CD4-positive, CD25-positive, alpha-beta regulatory T cell (primary cell): ENCODE measurements around the gene CEMIP2. TPM values are rescaled to one million over a fixed set of nuclear protein-coding genes. Genes with fewer than 3 reads are reported as not detected.

ENCODE experiments used
- ATAC-seq, 2 donors: fragments of 150-1000 bp; cut with Tn5 transposase; one replicate each; pipeline ENCODE4 v1.10.0; 2021; ENCODE audit warnings: low read depth in 2 of 2, moderate number of reproducible peaks in 2 of 2, moderate library complexity in 1 of 2
- DNase-seq, 3 donors: peaks; one replicate each; pipeline versions ENCODE4 v3.0.0 to v3.0.0-alpha.2; 2012 to 2022; ENCODE audit warnings: mixed read lengths in 1 of 3
- H3K27ac ChIP-seq: one replicate; pipeline ENCODE4 v1.7.0; 2013; ENCODE audit warnings: mild to moderate bottlenecking, low read length; ENCODE audit not compliant: insufficient read depth, poor library complexity, severe bottlenecking
- H3K27me3 ChIP-seq: one replicate; pipeline ENCODE4 v1.7.0; 2013; ENCODE audit warnings: low read length; ENCODE audit not compliant: control insufficient read depth, insufficient read depth
- H3K36me3 ChIP-seq: one replicate; pipeline ENCODE4 v1.7.0; 2013; ENCODE audit warnings: mild to moderate bottlenecking, low read length, moderate library complexity; ENCODE audit not compliant: control insufficient read depth, insufficient read depth
- H3K4me1 ChIP-seq: 2 replicates; pipeline ENCODE4 v1.7.0; 2013; ENCODE audit warnings: mild to moderate bottlenecking, low read length; ENCODE audit not compliant: insufficient read depth, control insufficient read depth, poor library complexity, severe bottlenecking
- H3K4me3 ChIP-seq: one replicate; pipeline ENCODE4 v1.7.0; 2013; ENCODE audit warnings: low read depth, mild to moderate bottlenecking, low read length, moderate library complexity
- H3K9me3 ChIP-seq, 2 experiments: 1 replicate in 1 of 2; 2 replicates in 1 of 2; pipeline ENCODE4 v1.7.0; 2013; ENCODE audit warnings: low read length in 2 of 2, mild to moderate bottlenecking in 1 of 2, moderate library complexity in 1 of 2; ENCODE audit not compliant: control insufficient read depth in 2 of 2
- H3K27ac Mint-ChIP-seq, 3 donors: one replicate each; pipeline ENCODE4 v1.8.0; 2020 to 2022; ENCODE audit warnings: mild to moderate bottlenecking in 3 of 3, mixed read lengths in 3 of 3, moderate library complexity in 2 of 3
- H3K27me3 Mint-ChIP-seq: one replicate; pipeline ENCODE4 v1.8.0; 2022; ENCODE audit warnings: mild to moderate bottlenecking, mixed read lengths
- H3K36me3 Mint-ChIP-seq: one replicate; pipeline ENCODE4 v1.8.0; 2020; ENCODE audit warnings: mixed read lengths
- H3K4me1 Mint-ChIP-seq, 4 donors: one replicate each; pipeline ENCODE4 v1.8.0; 2020 to 2022; ENCODE audit warnings: mixed read lengths in 4 of 4, mild to moderate bottlenecking in 1 of 4
- H3K4me3 Mint-ChIP-seq, 4 donors: one replicate each; pipeline ENCODE4 v1.8.0; 2020 to 2022; ENCODE audit warnings: mild to moderate bottlenecking in 4 of 4, mixed read lengths in 4 of 4, moderate library complexity in 3 of 4
- H3K9me3 Mint-ChIP-seq, 7 donors: one replicate each; pipeline ENCODE4 v1.8.0; 2020 to 2022; ENCODE audit warnings: mixed read lengths in 7 of 7, mild to moderate bottlenecking in 3 of 7, moderate library complexity in 2 of 7
- polyA plus RNA-seq, 4 donors: library from polyadenylated mRNA; unstranded; fragments of 300-500 nt; fragmentation: Illumina TruSeq; gene quantifications; one replicate each; pipeline ENCODE4 v1.2.3, GENCODE V29; 2021
- total RNA-seq: library from RNA; stranded (reverse); gene quantifications from one replicate; pipeline ENCODE4 v1.2.3, GENCODE V29; 2022

Gene CEMIP2
- total and polyA plus RNA-seq, 5 donors from 2014 or later: 25.8 to 407 (median 28.4) TPM

DNA sequence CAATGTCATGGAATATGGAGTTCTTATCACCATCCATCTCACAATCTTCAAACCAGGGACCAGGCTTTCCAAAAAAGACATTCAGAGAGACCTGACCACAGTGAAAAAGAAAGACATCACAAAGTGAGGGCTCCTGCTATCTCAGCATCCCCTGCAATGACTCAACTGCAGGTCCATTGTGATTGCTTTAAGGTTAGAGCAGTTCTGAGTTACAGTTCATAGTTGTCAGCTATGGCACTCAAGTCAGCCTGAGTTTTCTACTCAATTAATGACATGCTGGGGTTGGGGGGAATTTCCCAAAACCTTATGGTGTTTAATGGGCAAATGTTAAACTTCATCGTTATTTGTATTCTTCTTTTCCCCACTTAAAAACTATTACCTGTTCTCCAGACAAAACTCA is 58.9 kb downstream of the CEMIP2 start:
- H3K9me3 Mint-ChIP-seq: no peaks in the 10 kb centered on the region
- H3K4me3 Mint-ChIP-seq: no peak overlapping the region
- ATAC-seq (no peak), DNase-seq (no peak)
- no peak overlapping the region for H3K27ac ChIP-seq
- no peaks in the 10 kb centered on the region for H3K27me3 ChIP-seq
- peaks cover 20 to 31% (median 27%) of the 10 kb centered on the region in 4 donors for H3K4me1 Mint-ChIP-seq
- H3K27me3 Mint-ChIP-seq: no peaks in the 10 kb centered on the region
- H3K4me1 ChIP-seq: no peaks in the 10 kb centered on the region
- peaks cover 61% of the 10 kb centered on the region for H3K36me3 Mint-ChIP-seq
- H3K27ac Mint-ChIP-seq: no peak overlapping the region
- peaks cover 82% of the 10 kb centered on the region for H3K36me3 ChIP-seq
- no peaks in the 10 kb centered on the region for H3K9me3 ChIP-seq
- H3K4me3 ChIP-seq: no peak overlapping the region

DNA sequence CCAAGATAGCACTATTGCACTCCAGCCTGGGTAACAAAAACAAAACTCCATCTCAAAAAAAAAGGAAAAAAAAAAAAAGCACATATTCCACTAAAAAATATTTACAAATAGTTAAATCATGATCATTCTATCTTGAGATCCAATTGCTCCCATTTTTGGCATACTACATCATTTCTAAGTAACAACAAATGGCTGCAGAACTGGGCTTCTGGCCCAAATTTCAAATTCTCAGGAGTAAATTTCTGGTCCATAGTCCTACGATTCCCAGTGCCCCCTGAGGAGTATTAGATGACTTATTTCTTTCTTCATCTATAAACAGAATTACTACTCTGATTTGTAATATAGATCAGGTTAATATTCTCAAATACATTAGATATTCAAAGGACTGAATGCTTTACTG is 62.1 kb downstream of the CEMIP2 start:
- no peaks in the 10 kb centered on the region for H3K9me3 Mint-ChIP-seq
- Histone ChIP-seq H3K9me3 (no peaks in the 10 kb centered on the region), H3K36me3 (peaks cover 77% of the 10 kb centered on the region), H3K27me3 (no peaks in the 10 kb centered on the region), H3K4me3 (no peak overlapping the region), H3K27ac (no peak overlapping the region), H3K4me1 (no peaks in the 10 kb centered on the region)
- peak overlapping the region in 1 of 3 donors; percentile 20 for H3K27ac Mint-ChIP-seq
- H3K36me3 Mint-ChIP-seq: peaks cover 49% of the 10 kb centered on the region
- ATAC-seq: no peak
- peaks cover 17 to 33% (median 21%) of the 10 kb centered on the region in 4 donors for H3K4me1 Mint-ChIP-seq
- H3K27me3 Mint-ChIP-seq: no peaks in the 10 kb centered on the region
- H3K4me3 Mint-ChIP-seq: no peak overlapping the region
- no peak for DNase-seq

GRCh38 chr9:71704796-71705195 is 63.5 kb downstream of the CEMIP2 start:
- H3K27ac ChIP-seq: no peak overlapping the region
- DNase-seq: no peak
- no peaks in the 10 kb centered on the region for H3K9me3 ChIP-seq
- no peaks in the 10 kb centered on the region for H3K4me1 ChIP-seq
- H3K27me3 ChIP-seq: no peaks in the 10 kb centered on the region
- H3K27me3 Mint-ChIP-seq: no peaks in the 10 kb centered on the region
- H3K27ac Mint-ChIP-seq: peak overlapping the region in 2 of 3 donors; percentile 35 to 51
- H3K36me3 ChIP-seq: peaks cover 77% of the 10 kb centered on the region
- H3K4me1 Mint-ChIP-seq: peaks cover 6 to 22% (median 19%) of the 10 kb centered on the region in 4 donors
- ATAC-seq: no peak
- no peak overlapping the region for H3K4me3 Mint-ChIP-seq
- H3K4me3 ChIP-seq: no peak overlapping the region
- H3K9me3 Mint-ChIP-seq: no peaks in the 10 kb centered on the region
- H3K36me3 Mint-ChIP-seq: peaks cover 48% of the 10 kb centered on the region

GRCh38 chr9:71703172-71703872 is 65.0 kb downstream of the CEMIP2 start:
- Mint-ChIP-seq H3K4me3 (no peak overlapping the region), H3K27me3 (no peaks in the 10 kb centered on the region), H3K27ac (peak overlapping the region in 2 of 3 donors; percentile 9 to 73), H3K9me3 (no peaks in the 10 kb centered on the region), H3K36me3 (peaks cover 49% of the 10 kb centered on the region), H3K4me1 (peaks cover 6 to 24% (median 15%) of the 10 kb centered on the region in 4 donors)
- H3K4me1 ChIP-seq: no peaks in the 10 kb centered on the region
- H3K4me3 ChIP-seq: no peak overlapping the region
- H3K36me3 ChIP-seq: peaks cover 77% of the 10 kb centered on the region
- no peaks in the 10 kb centered on the region for H3K9me3 ChIP-seq
- ATAC-seq (no peak), DNase-seq (no peak)
- no peak overlapping the region for H3K27ac ChIP-seq
- no peaks in the 10 kb centered on the region for H3K27me3 ChIP-seq

- no peaks in the 10 kb centered on the region for H3K4me1 ChIP-seq
- Mint-ChIP-seq H3K27ac (no peak overlapping the region), H3K4me3 (no peak overlapping the region), H3K27me3 (no peaks in the 10 kb centered on the region), H3K4me1 (peaks cover 0 to 9% (median 6%) of the 10 kb centered on the region in 4 donors), H3K36me3 (peaks cover 56% of the 10 kb centered on the region), H3K9me3 (no peaks in the 10 kb centered on the region)
- ATAC-seq (no peak), DNase-seq (no peak)
- H3K27ac ChIP-seq: no peak overlapping the region
- H3K4me3 ChIP-seq: no peak overlapping the region
- peaks cover 89% of the 10 kb centered on the region for H3K36me3 ChIP-seq
- H3K27me3 ChIP-seq: no peaks in the 10 kb centered on the region
- H3K9me3 ChIP-seq: no peaks in the 10 kb centered on the region
These were observed 70.4 kb downstream of the CEMIP2 start for GRCh38 chr9:71697882-71698281.

DNA sequence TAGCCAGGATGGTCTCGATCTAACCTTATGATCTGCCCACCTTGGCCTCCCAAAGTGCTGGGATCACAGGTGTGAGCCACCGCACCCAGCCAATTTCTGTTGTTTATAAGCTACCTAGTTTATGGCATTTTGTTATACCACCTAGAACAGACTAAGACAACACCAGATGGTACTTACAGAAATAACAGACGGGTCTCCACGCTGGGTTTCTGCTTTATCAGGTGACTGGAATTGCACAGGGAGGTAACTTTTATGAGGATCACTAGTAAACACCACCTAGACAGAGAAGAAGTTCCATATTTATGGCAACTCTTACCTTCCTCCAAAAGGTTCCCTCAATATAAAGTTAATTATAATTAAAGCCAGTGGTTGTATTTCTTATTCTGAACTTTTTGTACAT is 74.0 kb downstream of the CEMIP2 start:
- H3K4me3 Mint-ChIP-seq: no peak overlapping the region
- DNase-seq (no peak), ATAC-seq (no peak)
- no peaks in the 10 kb centered on the region for H3K27me3 Mint-ChIP-seq
- H3K9me3 ChIP-seq: no peaks in the 10 kb centered on the region
- no peak overlapping the region for H3K27ac ChIP-seq
- H3K36me3 ChIP-seq: peaks cover 93% of the 10 kb centered on the region
- H3K4me1 ChIP-seq: no peaks in the 10 kb centered on the region
- no peak overlapping the region for H3K27ac Mint-ChIP-seq
- H3K36me3 Mint-ChIP-seq: peaks cover 52% of the 10 kb centered on the region
- H3K27me3 ChIP-seq: no peaks in the 10 kb centered on the region
- no peaks in the 10 kb centered on the region for H3K9me3 Mint-ChIP-seq
- no peak overlapping the region for H3K4me3 ChIP-seq
- H3K4me1 Mint-ChIP-seq: peaks cover 7 to 18% (median 9%) of the 10 kb centered on the region in 4 donors

GRCh38 chr9:71693607-71694006 is 74.7 kb downstream of the CEMIP2 start:
- ATAC-seq: no peak
- Mint-ChIP-seq H3K9me3 (no peaks in the 10 kb centered on the region), H3K36me3 (peaks cover 54% of the 10 kb centered on the region), H3K4me3 (no peak overlapping the region), H3K27ac (peak overlapping the region in 1 of 3 donors; percentile 20), H3K27me3 (no peaks in the 10 kb centered on the region), H3K4me1 (peaks cover 9 to 23% (median 15%) of the 10 kb centered on the region in 4 donors)
- Histone ChIP-seq H3K4me3 (no peak overlapping the region), H3K4me1 (no peaks in the 10 kb centered on the region), H3K27ac (no peak overlapping the region), H3K36me3 (peaks cover 93% of the 10 kb centered on the region), H3K27me3 (no peaks in the 10 kb centered on the region), H3K9me3 (no peaks in the 10 kb centered on the region)
- DNase-seq: no peak

DNA sequence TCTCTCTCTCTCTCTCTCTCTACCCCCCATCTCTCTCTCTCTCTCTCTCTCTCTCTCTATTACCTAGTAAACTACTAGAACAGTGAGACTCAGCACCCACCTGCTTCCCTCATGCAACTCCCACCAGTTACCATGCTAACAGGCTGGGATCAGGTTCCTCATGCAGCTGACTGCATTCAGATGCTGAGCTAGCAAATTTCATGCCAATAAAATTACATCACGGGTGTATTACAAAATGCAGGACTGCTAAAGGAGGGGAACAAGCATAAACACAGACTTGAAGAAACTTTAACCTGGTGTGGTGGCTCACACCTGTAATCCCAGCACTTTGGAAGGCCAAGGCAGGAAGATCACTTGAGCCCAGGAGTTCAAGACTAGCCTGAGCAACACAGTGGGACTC is 76.0 kb downstream of the CEMIP2 start:
- H3K4me1 Mint-ChIP-seq: peaks cover 12 to 26% (median 16%) of the 10 kb centered on the region in 4 donors
- H3K27me3 ChIP-seq: no peaks in the 10 kb centered on the region
- ATAC-seq (no peak), DNase-seq (no peak)
- no peaks in the 10 kb centered on the region for H3K4me1 ChIP-seq
- H3K4me3 Mint-ChIP-seq: no peak overlapping the region
- H3K36me3 Mint-ChIP-seq: peaks cover 51% of the 10 kb centered on the region
- peak overlapping the region in 1 of 3 donors; percentile 62 for H3K27ac Mint-ChIP-seq
- no peaks in the 10 kb centered on the region for H3K9me3 Mint-ChIP-seq
- no peak overlapping the region for H3K4me3 ChIP-seq
- H3K27me3 Mint-ChIP-seq: no peaks in the 10 kb centered on the region
- no peaks in the 10 kb centered on the region for H3K9me3 ChIP-seq
- H3K27ac ChIP-seq: no peak overlapping the region
- peaks cover 91% of the 10 kb centered on the region for H3K36me3 ChIP-seq
